ENCODE measurements around the gene MAML2. TPM values are rescaled to one million over a fixed set of nuclear protein-coding genes. Genes with fewer than 3 reads are reported as not detected.

Gene MAML2
- total RNA-seq, 1 experiment from 2014 or later, result 2.7 TPM

GRCh38 chr11:96388891-96389719 is 46.1 kb upstream of the MAML2 start:
- Histone ChIP-seq H3K23me2 (ENCODE audit: insufficient read length, low read depth, low read length, poor library complexity, severe bottlenecking) (peaks cover 6% of the 10 kb centered on the region), H3K79me1 (ENCODE audit: insufficient read depth, low read depth, low read length, poor library complexity, severe bottlenecking) (peaks cover 2% of the 10 kb centered on the region), H3K79me2 (ENCODE audit: insufficient read depth, low read length) (no peaks in the 10 kb centered on the region), H2BK12ac (ENCODE audit: insufficient read length, low read depth, low read length) (no peak overlapping the region), H3K9me3 (ENCODE audit: control insufficient read depth, low read depth, low read length) (no peaks in the 10 kb centered on the region), H3K18ac (ENCODE audit: insufficient read length, low read depth, low read length) (peak overlapping the region; percentile 91), H3K14ac (ENCODE audit: insufficient read depth, low read length) (peak overlapping the region; percentile 83), H3K4me2 (ENCODE audit: insufficient read depth, insufficient read length, low read length) (peak overlapping the region; percentile 92), H4K8ac (replicated peaks; ENCODE audit: insufficient read length, low read depth, low read length) (no peak overlapping the region), H2BK120ac (ENCODE audit: low read depth, low read length, poor library complexity, severe bottlenecking) (peak overlapping the region; percentile 96), H3K27me3 (ENCODE audit: insufficient read depth, low read length) (no peaks in the 10 kb centered on the region), H2AFZ (ENCODE audit: low read length) (peak overlapping the region; percentile 57), H2BK5ac (ENCODE audit: insufficient read length, low read length) (no peak overlapping the region), H3T11ph (ENCODE audit: low read length) (no peak overlapping the region), H2AK5ac (ENCODE audit: insufficient read length, low read length) (no peak overlapping the region), H3K9ac (ENCODE audit: extremely low read depth, insufficient read length, low read length) (peak overlapping the region; percentile 81), H3K23ac (ENCODE audit: insufficient read length, low read depth, low read length) (no peak overlapping the region), H4K20me1 (ENCODE audit: control insufficient read depth, insufficient read depth, insufficient read length) (no peaks in the 10 kb centered on the region), H2BK15ac (ENCODE audit: low read depth, low read length) (no peak overlapping the region), H3K56ac (ENCODE audit: insufficient read length, low read depth, low read length) (no peak overlapping the region), H2BK20ac (ENCODE audit: low read depth, low read length, poor library complexity, severe bottlenecking) (no peak overlapping the region), H4K91ac (ENCODE audit: insufficient read length, low read depth, low read length) (no peak overlapping the region), H4K5ac (ENCODE audit: insufficient read length, low read depth, low read length) (no peak overlapping the region), H3K27ac (ENCODE audit: insufficient read length, low read depth, low read length) (peak overlapping the region; percentile 40), H3K4me1 (ENCODE audit: insufficient read depth, low read length) (no peaks in the 10 kb centered on the region; the same call in 1 of the 2 replicates), H3K4ac (ENCODE audit: low read depth, low read length) (no peak overlapping the region; the same call in 1 of the 2 replicates)
- Mint-ChIP-seq H3K4me1 (peaks cover 15 to 16% of the 10 kb centered on the region in 2 experiments), H3K36me3 (ENCODE audit: insufficient read depth in 1 of 3, low read depth in 3 of 3) (peaks cover 18 to 25% (median 19%) of the 10 kb centered on the region in 3 experiments; a peak in 6 of 7 replicates), H3K27me3 (ENCODE audit: low read depth) (no peaks in the 10 kb centered on the region), H3K4me3 (peak overlapping the region; percentile 91 to 95), H3K27ac (peak overlapping the region; percentile 98 to 99 (median 98)), H3K9me3 (peaks cover 17% of the 10 kb centered on the region in 2 experiments)
- DNase-seq, result no peak
- TF ChIP-seq, protein P1, sequence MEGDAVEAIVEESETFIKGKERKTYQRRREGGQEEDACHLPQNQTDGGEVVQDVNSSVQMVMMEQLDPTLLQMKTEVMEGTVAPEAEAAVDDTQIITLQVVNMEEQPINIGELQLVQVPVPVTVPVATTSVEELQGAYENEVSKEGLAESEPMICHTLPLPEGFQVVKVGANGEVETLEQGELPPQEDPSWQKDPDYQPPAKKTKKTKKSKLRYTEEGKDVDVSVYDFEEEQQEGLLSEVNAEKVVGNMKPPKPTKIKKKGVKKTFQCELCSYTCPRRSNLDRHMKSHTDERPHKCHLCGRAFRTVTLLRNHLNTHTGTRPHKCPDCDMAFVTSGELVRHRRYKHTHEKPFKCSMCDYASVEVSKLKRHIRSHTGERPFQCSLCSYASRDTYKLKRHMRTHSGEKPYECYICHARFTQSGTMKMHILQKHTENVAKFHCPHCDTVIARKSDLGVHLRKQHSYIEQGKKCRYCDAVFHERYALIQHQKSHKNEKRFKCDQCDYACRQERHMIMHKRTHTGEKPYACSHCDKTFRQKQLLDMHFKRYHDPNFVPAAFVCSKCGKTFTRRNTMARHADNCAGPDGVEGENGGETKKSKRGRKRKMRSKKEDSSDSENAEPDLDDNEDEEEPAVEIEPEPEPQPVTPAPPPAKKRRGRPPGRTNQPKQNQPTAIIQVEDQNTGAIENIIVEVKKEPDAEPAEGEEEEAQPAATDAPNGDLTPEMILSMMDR (conservative IDR thresholded peaks at IDR 0.05), result no peak
- no CpG with 5 or more reads among the region's 30 CpGs for WGBS (ENCODE audit: extremely low coverage, insufficient read length, low lambda C conversion rate)
